Vagina (tissue), 2 donors: ENCODE measurements around the gene ZAP70.

Experiments
- POLR2A ChIP-seq, 2 donors: fragments of 450-650 bp; IDR thresholded peaks; one replicate each; pipeline ENCODE4 v1.6.1; 2017; ENCODE audit warnings: antibody characterized with exemption in 2 of 2, mild to moderate bottlenecking in 2 of 2, moderate library complexity in 2 of 2
- POLR2AphosphoS5 ChIP-seq, 2 donors: sonication (generic); formaldehyde crosslinking; IDR thresholded peaks; one replicate each; pipeline ENCODE4 v1.9.0; 2017; ENCODE audit warnings: antibody characterized with exemption in 2 of 2, mild to moderate bottlenecking in 2 of 2, low read depth in 1 of 2; ENCODE audit not compliant: insufficient read depth in 1 of 2

- TF ChIP-seq POLR2A (IDR thresholded peaks at IDR 0.05), result no peak
- no peak for TF ChIP-seq POLR2AphosphoS5 (IDR thresholded peaks at IDR 0.05; ENCODE audit: insufficient read depth in 1 of 2, low read depth in 1 of 2)
Measured at GRCh38 chr2:97678298-97678697, 35.1 kb upstream of the ZAP70 start.
